ENCODE results near the gene TCF3.
"Not testable (repeated sequence)": the region's sequence is repeated elsewhere in the genome, so short reads cannot be mapped to it uniquely, and the experiment has no call there.

TCF3 gene

GRCh38 chr19:1652471-1653299, at the start of gene TCF3:
TSS of gene TCF3 (minus strand) at chr19:1652615. CDS start at chr19:1650248, 2,367 bp downstream.
- DNase-seq (ENCODE audit: low spot score) = peak; percentile 99

- DNase-seq (ENCODE audit: low spot score) = no peak
These were observed 48.6 kb upstream of the TCF3 start for GRCh38 chr19:1700733-1701663.

- DNase-seq (ENCODE audit: low spot score) = no peak
These were observed 47.8 kb upstream of the TCF3 start for GRCh38 chr19:1699998-1700732.

- DNase-seq (ENCODE audit: low spot score) = no peak
These were observed 47.0 kb upstream of the TCF3 start for GRCh38 chr19:1699386-1699785.

GRCh38 chr19:1698636-1699035, 46.2 kb upstream of the TCF3 start:
- DNase-seq (ENCODE audit: low spot score) = no peak

- DNase-seq (ENCODE audit: low spot score) = not testable (repeated sequence)
These were observed 43.1 kb upstream of the TCF3 start for GRCh38 chr19:1695481-1695880.

GRCh38 chr19:1691589-1692290, 39.3 kb upstream of the TCF3 start:
- DNase-seq (ENCODE audit: low spot score) = no peak

- DNase-seq (ENCODE audit: low spot score) = peak; percentile 40
These were observed 38.4 kb upstream of the TCF3 start for GRCh38 chr19:1690699-1691307.

- not testable (repeated sequence) for DNase-seq (ENCODE audit: low spot score)
These were observed 33.4 kb upstream of the TCF3 start for GRCh38 chr19:1685785-1686184.

- DNase-seq (ENCODE audit: low spot score) = no peak
These were observed 32.6 kb upstream of the TCF3 start for GRCh38 chr19:1685046-1685445.

- no peak for DNase-seq (ENCODE audit: low spot score)
These were observed 32.1 kb upstream of the TCF3 start for GRCh38 chr19:1684573-1684912.

- no peak for DNase-seq (ENCODE audit: low spot score)
These were observed 31.6 kb upstream of the TCF3 start for GRCh38 chr19:1683869-1684572.

GRCh38 chr19:1680976-1681375, 28.6 kb upstream of the TCF3 start:
- DNase-seq (ENCODE audit: low spot score) = no peak

GRCh38 chr19:1678073-1678472, 25.7 kb upstream of the TCF3 start:
- no peak for DNase-seq (ENCODE audit: low spot score)

GRCh38 chr19:1676351-1677266, 24.2 kb upstream of the TCF3 start:
- DNase-seq (ENCODE audit: low spot score) = no peak

- no peak for DNase-seq (ENCODE audit: low spot score)
These were observed 23.4 kb upstream of the TCF3 start for GRCh38 chr19:1675633-1676350.

- DNase-seq (ENCODE audit: low spot score) = no peak
These were observed 21.9 kb upstream of the TCF3 start for GRCh38 chr19:1674293-1674679.

GRCh38 chr19:1673645-1674292, 21.4 kb upstream of the TCF3 start:
- no peak for DNase-seq (ENCODE audit: low spot score)

All from CD4-positive, alpha-beta T cell treated with Interleukin-15 for 4 hours (primary cell).